Endometrial microvascular endothelial cells (primary cell): Measurements from ENCODE around the gene ZW10. TPM values are rescaled to one million over a fixed set of nuclear protein-coding genes. Genes with fewer than 3 reads are reported as not detected.
"Not testable (repeated sequence)": the region's sequence is repeated elsewhere in the genome, so short reads cannot be mapped to it uniquely, and the experiment has no call there.

Experiments used
- in situ Hi-C: cut with HindIII; loops from 2 replicates; pipeline ENCODE4 v1.10.0; 2017; ENCODE audit warnings: low sequenced_read_pairs, low pct_unique_long_range_greater_than_20kb; ENCODE audit errors: inconsistent ontology term
- total RNA-seq: library from RNA; depleted of rRNA; stranded (reverse); fragments of >200 nt; gene quantifications from one replicate; pipeline ENCODE4 v1.2.3, GENCODE V29; 2015; ENCODE audit errors: inconsistent ontology term

The ZW10 gene
- total RNA-seq, 1 donor from 2014 or later, result 26.6 TPM

DNA sequence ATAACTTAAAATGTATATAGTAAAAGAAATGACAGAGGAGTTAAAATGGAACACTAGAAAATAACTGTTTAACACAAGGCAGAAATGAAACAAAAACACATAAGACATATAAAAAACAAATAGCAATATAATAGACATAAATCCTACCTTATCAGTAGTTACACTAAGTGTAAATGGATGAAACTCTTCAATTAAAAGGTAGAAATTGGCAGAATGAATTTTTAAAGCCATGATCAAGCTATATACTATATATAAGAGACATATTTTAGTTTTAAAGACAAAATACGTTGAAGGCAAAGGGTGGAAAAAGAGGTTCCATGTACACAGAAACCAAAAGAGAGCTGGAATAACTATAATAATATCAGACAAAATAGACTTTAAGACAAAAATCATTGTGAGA is 62.5 kb downstream of the ZW10 start:
- in situ Hi-C loops, result no loop called here

DNA sequence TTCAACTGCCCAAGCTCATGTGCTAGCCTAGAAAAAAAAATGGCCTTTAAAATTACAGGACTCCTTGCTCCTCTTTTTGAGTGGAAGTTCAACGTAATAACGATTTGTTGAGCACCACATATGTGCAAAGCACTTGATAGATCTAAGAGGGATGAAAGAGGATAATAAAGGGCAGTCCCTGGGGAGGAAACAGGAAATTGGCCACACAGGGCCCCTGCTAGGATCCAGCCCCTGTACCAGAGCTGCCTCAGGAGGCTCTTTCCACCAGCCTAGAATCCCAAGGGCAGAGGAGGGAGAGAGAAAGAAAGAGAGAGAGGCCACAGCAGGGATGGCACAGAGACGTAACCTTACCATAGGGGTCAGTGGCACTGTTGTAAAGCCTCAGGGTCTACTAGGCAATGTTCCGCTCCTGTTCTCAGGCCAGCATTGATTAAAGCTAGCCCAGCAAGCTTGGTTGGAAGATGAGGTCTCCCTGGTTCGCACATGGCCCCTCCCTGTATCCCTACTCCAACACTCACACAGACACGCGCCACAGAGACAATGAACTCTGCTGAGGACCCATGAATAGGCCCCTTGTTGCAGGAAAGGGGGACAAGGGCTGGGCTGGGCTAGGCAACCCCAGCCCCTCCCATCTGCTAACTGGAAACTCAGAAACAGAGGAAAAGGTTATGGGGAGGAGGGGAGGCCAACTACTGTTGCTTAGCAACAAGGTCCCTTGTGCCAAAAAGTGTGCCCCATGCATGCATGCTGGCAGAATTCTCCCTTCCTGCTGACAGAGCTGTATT is 67.4 kb downstream of the ZW10 start, which contains the start of gene TMPRSS5:
TMPRSS5 (minus strand) TSS at position 438 of the 785 bp plus-strand sequence; CDS start at position 354, 84 bp downstream.
- in situ Hi-C loops, result no loop called here

- in situ Hi-C loops, result not testable (repeated sequence)
These were observed 69.9 kb downstream of the ZW10 start for GRCh38 chr11:113703551-113703950.

DNA sequence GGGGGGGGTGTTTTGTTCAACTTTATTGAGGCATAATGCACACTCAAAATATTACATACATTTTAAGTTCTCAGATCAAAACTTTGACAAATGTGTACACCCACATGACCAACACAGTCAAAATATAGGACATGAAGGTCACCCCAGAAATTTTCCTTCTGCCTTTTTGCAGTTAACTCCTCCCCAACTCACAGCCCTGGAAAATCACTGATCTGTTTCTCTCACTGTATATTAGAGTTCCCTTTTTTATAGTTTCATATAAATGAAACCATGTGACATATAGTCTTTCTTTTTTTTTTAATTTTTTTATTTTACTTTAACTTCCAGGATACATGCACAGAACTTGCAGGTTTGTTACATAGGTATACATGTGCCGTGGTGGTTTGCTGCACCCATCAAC is 72.0 kb downstream of the ZW10 start:
- in situ Hi-C loops, result no loop called here

DNA sequence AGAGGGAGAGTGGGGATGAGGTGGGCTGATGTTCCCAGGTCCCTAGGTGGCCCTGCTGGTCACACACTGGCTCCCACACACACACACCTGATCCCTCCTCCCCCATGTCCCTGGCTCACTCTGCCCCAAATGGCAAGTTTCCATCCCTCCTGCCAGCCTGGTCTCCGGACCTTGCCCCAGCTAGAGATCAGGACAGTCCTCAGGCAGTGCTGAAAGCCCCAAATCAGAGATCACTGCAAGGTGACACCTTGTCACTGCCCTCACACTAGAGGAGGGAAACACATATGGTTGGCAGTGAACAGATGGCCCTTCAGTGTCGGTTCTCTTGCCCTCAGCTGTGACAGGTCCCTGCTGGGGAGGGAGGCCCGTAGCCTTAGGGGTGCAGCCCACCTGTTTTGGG is 75.0 kb downstream of the ZW10 start:
- in situ Hi-C loops, result no loop called here

- in situ Hi-C loops, result no loop called here
These were observed 75.6 kb downstream of the ZW10 start for GRCh38 chr11:113697756-113698407.

- in situ Hi-C loops, result no loop called here
These were observed 76.4 kb downstream of the ZW10 start for GRCh38 chr11:113697111-113697510.

DNA sequence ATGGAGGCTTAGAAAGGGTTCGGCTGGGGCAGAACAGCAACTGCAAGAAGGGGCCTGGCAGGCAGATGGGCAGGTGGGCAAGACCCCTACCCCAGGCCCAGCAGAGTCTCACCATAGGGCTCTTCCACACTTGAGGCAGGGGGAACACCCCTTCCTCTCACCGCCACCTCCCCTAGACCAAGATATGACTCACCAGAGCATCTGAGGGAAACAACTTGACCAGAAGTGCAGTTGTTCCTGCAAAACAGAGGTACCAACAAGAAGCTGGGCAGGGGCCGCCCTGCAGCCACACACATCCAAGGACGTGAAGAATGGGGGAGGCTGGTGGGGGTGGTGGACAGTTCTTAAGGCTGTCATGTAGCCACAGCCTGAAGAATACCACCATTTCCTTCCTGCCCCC is 78.3 kb downstream of the ZW10 start:
- in situ Hi-C loops, result no loop called here

- in situ Hi-C loops, result no loop called here
These were observed 79.1 kb downstream of the ZW10 start for GRCh38 chr11:113694390-113694789.

GRCh38 chr11:113693030-113693429 is 80.5 kb downstream of the ZW10 start:
- in situ Hi-C loops, result no loop called here

DNA sequence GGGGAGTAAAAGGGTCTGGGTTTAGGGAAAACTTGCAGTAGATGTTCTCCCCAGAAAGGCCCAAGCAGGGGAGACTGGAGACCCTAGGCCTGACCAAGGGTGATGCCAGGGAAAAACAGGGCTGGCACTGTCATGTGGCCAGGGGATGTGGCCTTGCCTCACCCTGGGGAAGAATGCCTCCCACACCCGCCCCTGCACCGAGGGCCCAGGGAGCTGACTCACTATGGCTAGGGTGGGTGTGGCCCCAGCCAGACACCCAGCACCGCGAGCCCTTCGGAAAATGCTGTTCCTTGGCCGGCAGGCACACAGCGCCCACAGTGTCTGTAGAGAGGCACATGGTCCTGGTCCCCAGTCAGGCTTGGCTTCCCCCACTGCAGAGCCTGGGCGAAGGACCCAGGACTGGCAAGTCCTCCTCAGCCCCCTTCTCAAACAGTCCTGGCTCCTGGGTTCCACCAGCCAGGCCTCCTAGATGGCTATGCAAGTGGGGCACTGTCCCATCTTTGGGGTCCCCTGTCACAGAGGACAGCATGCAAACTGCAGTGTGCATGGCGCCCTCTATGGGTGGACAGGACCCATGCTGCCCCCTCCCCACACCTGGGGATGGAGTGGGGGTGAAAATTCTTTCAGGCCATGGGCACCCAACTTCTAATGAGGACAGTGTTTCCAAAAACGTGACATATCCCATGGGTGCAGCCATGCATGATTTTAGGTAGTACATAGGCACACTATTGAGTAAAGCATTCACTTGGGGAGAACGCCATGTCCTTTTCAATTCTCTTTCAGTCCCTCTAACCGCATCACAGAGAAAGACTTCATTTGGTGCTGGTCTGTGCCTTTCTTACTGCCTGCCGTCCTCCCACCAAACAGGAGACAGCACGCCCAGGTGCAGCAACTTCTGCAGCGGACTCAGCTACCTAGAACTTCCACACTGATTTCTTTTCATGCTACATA is 82.6 kb downstream of the ZW10 start:
- in situ Hi-C loops, result no loop called here

DNA sequence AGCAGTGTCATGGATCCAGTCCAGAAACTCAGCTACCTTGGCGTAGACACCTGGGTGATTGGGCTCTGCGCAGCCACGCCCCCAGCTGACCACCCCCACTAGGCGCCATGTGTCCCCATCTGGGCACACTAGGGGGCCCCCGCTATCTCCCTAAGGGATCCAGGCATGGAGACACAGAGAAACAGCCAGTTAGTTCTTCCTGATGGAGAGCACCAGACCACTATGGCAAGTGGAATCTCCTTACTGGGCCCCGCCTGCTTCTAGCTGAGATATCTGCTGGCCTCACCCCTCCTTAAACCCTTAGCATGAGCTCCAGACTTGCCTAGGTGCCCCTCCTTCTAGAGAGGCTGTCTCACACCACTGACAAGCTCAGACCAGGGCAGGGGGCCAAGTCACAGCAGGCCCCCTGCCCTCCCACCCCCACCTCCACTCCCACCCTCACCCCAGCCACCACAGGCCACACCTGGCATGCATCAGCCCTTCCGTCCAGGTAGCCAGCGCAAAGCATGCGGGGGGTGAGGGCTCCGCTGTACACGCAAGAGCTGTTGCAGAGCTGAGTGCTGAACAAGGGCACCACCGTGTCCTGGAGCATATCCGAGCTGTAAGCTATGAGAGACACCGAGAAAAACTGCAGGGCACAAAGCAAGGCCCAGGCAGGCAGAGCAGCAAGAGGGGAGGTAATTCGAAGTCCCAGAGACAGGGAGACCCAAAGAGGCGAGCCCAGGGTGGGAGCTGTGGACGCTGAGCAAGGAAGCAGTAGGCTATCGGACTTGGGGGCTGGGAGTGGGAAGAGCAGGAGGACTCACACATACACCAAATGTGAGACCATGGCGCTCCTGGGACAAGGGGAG is 83.5 kb downstream of the ZW10 start:
- in situ Hi-C loops, result no loop called here

DNA sequence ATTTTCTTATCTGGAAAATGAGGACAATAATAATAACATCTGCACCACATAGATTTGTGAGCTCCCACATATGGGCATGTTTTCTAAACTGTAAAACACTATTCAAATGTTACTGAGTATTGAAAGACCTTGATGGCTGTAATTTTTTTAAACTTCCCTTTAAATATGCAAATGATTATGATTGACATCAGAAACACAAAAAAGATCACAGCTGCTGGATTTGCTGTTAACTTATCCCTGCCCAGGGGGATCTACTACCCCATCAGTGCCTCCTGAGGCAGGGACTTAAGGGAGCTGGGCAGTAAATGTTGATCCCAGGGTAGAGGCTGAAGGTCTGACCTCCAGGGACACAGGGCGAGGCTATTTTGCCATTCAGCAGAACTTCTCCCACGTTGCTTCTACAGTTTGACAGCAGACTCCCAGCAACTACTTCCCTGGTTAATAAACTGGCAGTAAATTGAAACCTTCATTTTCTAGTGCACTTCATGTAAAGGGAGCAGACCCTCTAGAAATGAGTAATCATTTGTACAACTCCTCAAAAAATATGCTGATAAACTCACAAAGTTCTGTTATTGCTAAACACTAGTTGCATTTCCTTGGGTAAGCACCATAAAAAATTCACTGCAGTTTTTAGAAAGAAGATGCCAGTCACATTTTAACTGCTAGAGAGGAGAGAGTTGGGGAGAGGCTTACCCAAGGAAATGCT is 87.7 kb downstream of the ZW10 start:
- in situ Hi-C loops, result no loop called here

DNA sequence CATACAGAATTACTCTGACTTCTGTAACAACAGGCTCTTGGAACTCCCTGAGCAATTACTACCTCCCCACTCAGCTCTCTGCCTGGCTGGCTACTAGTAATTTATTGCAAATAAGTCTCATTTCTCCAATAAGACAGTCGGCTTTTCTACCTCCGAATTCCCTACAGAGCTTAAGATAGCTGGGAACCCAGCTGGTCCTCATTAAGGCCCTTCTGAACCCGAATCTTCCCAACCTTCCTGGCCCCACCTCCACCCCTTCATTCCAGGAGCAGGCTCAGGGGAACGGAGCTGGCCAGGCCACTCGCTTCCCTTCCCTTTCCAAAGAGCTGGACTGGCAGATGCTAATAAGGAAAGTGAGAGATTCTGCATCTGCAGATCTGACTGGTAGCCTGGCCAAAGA is 89.0 kb downstream of the ZW10 start:
- in situ Hi-C loops, result no loop called here

DNA sequence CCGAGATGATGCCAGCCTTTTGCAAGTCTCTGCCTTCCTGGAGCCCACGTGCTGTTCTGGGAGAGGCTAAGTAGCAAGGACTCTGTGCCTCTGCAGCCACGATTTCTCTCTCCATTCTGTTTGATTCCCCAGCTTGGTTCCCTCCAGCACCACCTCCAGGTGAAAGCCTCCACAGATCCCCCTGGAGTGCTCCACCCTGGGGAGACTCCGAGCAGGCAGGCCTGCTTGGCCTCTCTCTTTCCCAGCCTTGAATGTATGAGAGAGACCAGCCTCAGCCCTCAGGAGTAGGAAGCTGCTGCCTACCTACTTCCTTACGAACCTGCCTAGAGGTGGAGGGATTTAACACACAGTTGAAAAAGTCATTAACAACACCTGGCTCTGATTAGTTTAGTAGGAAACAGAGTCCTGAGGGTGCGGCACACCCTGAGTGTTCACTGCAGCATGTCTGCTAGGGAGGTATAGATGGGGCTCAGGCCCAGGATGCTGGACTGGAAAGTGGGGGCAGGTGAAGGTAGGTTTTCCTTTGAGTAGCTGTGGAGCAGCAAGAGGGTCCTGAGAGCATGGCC is 89.9 kb downstream of the ZW10 start:
- in situ Hi-C loops, result no loop called here
